Activated CD4-positive, alpha-beta T cell treated with anti-CD3 and anti-CD28 coated beads for 36 hours (primary cell): Measurements from ENCODE around the gene PTTG1. TPM values are rescaled to one million over a fixed set of nuclear protein-coding genes. Genes with fewer than 3 reads are reported as not detected.

Experiments
- ATAC-seq: fragments of 200-7000 bp; cut with Tn5 transposase; one replicate; pipeline ENCODE4 v1.10.0; 2021; ENCODE audit warnings: mild to moderate bottlenecking, moderate library complexity
- CTCF ChIA-PET: fragments of 350-600 bp; sonication (Branson Sonifier 250); formaldehyde crosslinking; loops from one replicate; lab custom pipeline; 2021; ENCODE audit warnings: antibody characterized with exemption; lab: Charles Lee
- POLR2A ChIA-PET: fragments of 350-600 bp; sonication (Branson Sonifier 250); formaldehyde crosslinking; loops from one replicate; lab custom pipeline; 2021; ENCODE audit warnings: antibody characterized with exemption, inconsistent platforms; lab: Charles Lee
- DNase-seq: peaks from one replicate; pipeline ENCODE4 v3.0.0-alpha.2; 2020
- H3K27ac Mint-ChIP-seq: one replicate; pipeline ENCODE4 v1.8.0; 2021; ENCODE audit warnings: mixed read lengths
- H3K27me3 Mint-ChIP-seq: one replicate; pipeline ENCODE4 v1.8.0; 2021; ENCODE audit warnings: mixed read lengths
- H3K36me3 Mint-ChIP-seq: one replicate; pipeline ENCODE4 v1.8.0; 2021; ENCODE audit warnings: low read depth, mixed read lengths
- H3K4me1 Mint-ChIP-seq: one replicate; pipeline ENCODE4 v1.8.0; 2021; ENCODE audit warnings: mixed read lengths
- H3K4me3 Mint-ChIP-seq: one replicate; pipeline ENCODE4 v1.8.0; 2021; ENCODE audit warnings: mild to moderate bottlenecking, moderate library complexity, mixed read lengths
- H3K9me3 Mint-ChIP-seq: one replicate; pipeline ENCODE4 v1.8.0; 2021; ENCODE audit warnings: low read depth, mixed read lengths
- intact Hi-C, 2 experiments: fragments of 100-400 bp; cut with DNase I in 1 of 2; cut with micrococcal nuclease in 1 of 2; formaldehyde crosslinking; loops; one replicate each; pipeline versions ENCODE4 v1.14.2 to v1.15.1; 2022 to 2024; cut with DNase I, micrococcal nuclease
- total RNA-seq, 2 experiments: library from RNA; stranded (reverse); gene quantifications; one replicate each; pipeline ENCODE4 v1.2.3, GENCODE V29; 2021

Gene PTTG1
- total RNA-seq, 2 experiments from 2014 or later: 169 to 212 TPM

GRCh38 chr5:160387445-160387844 is 34.2 kb upstream of the PTTG1 start:
- Mint-ChIP-seq H3K4me3 (no peak overlapping the region), H3K9me3 (peaks cover 13% of the 10 kb centered on the region), H3K27ac (no peak overlapping the region), H3K27me3 (no peaks in the 10 kb centered on the region), H3K36me3 (no peaks in the 10 kb centered on the region), H3K4me1 (no peaks in the 10 kb centered on the region)
- ATAC-seq (no peak), DNase-seq (no peak)
- intact Hi-C loops: no loop called here
- ChIA-PET POLR2A (no interaction called here), CTCF (no interaction called here)

- no peak for DNase-seq
- CTCF ChIA-PET: interaction anchor here (0.9 to 2.4 kb wide), 14 partner anchors 11 to 371 kb away, joined by 3 to 10 read pairs (median 4); no protein-coding TSS in a partner anchor
- Mint-ChIP-seq H3K4me1 (no peaks in the 10 kb centered on the region), H3K36me3 (no peaks in the 10 kb centered on the region), H3K27me3 (no peaks in the 10 kb centered on the region), H3K9me3 (peaks cover 13% of the 10 kb centered on the region), H3K27ac (no peak overlapping the region), H3K4me3 (no peak overlapping the region)
- ATAC-seq: no peak
- POLR2A ChIA-PET: interaction anchor here (0.7 kb wide), 1 partner anchor 366 kb away, joined by 3 read pairs; no protein-coding TSS in a partner anchor
- intact Hi-C loops: loop anchor here (1.0 to 10.0 kb wide), 5 partner anchors 46 to 946 kb away; no protein-coding TSS in a partner anchor
Observed at GRCh38 chr5:160390787-160391696, 30.6 kb upstream of the PTTG1 start.

- ChIA-PET CTCF (interaction anchor here (0.6 kb wide), 1 partner anchor 1255 kb away, joined by 3 read pairs; no protein-coding TSS in a partner anchor), POLR2A (no interaction called here)
- H3K4me3 Mint-ChIP-seq: no peak overlapping the region
- peaks cover 2% of the 10 kb centered on the region for H3K36me3 Mint-ChIP-seq
- H3K4me1 Mint-ChIP-seq: peaks cover 14% of the 10 kb centered on the region
- DNase-seq: no peak
- H3K27ac Mint-ChIP-seq: no peak overlapping the region
- no peak for ATAC-seq
- H3K27me3 Mint-ChIP-seq: no peaks in the 10 kb centered on the region
- H3K9me3 Mint-ChIP-seq: no peaks in the 10 kb centered on the region
- intact Hi-C loops: loop anchor here in 1 of 2 experiments (2.0 to 10.0 kb wide), 2 partner anchors 314 to 950 kb away; no protein-coding TSS in a partner anchor
Observed at GRCh38 chr5:160395111-160395510, 26.5 kb upstream of the PTTG1 start.

- peaks cover 19% of the 10 kb centered on the region for H3K4me1 Mint-ChIP-seq
- no peak overlapping the region for H3K4me3 Mint-ChIP-seq
- no peak overlapping the region for H3K27ac Mint-ChIP-seq
- H3K36me3 Mint-ChIP-seq: peaks cover 7% of the 10 kb centered on the region
- POLR2A ChIA-PET: no interaction called here
- no peaks in the 10 kb centered on the region for H3K9me3 Mint-ChIP-seq
- H3K27me3 Mint-ChIP-seq: no peaks in the 10 kb centered on the region
- CTCF ChIA-PET: interaction anchor here (0.5 to 1.3 kb wide), 4 partner anchors 10 to 61 kb away, joined by 3 to 4 read pairs (median 3); partner anchors contain the start of gene SLU7
- ATAC-seq: no peak
- intact Hi-C loops: loop anchor here in 1 of 2 experiments (10.0 kb wide), 1 partner anchor 953 kb away; no protein-coding TSS in a partner anchor
- no peak for DNase-seq
Observed at GRCh38 chr5:160397492-160397891, 24.2 kb upstream of the PTTG1 start.

GRCh38 chr5:160398806-160399205 is 22.8 kb upstream of the PTTG1 start:
- Mint-ChIP-seq H3K4me3 (peak overlapping the region; percentile 86), H3K4me1 (peaks cover 19% of the 10 kb centered on the region), H3K36me3 (peaks cover 13% of the 10 kb centered on the region), H3K9me3 (no peaks in the 10 kb centered on the region), H3K27me3 (no peaks in the 10 kb centered on the region), H3K27ac (peak overlapping the region; percentile 86)
- no peak for DNase-seq
- ChIA-PET CTCF (no interaction called here), POLR2A (no interaction called here)
- ATAC-seq: no peak
- intact Hi-C loops: loop anchor here in 1 of 2 experiments (10.0 kb wide), 1 partner anchor 954 kb away; no protein-coding TSS in a partner anchor

GRCh38 chr5:160399402-160400353 is 22.0 kb upstream of the PTTG1 start, which contains the start of gene FAM200C:
Gene FAM200C (minus strand): TSS chr5:160400054. CDS start chr5:160395490, 4,564 bp downstream.
- no peaks in the 10 kb centered on the region for H3K9me3 Mint-ChIP-seq
- H3K36me3 Mint-ChIP-seq: peaks cover 18% of the 10 kb centered on the region
- peak within 1 kb of the TSS; percentile 86 for H3K4me3 Mint-ChIP-seq
- peak within 1 kb of the TSS; percentile 86 for H3K27ac Mint-ChIP-seq
- POLR2A ChIA-PET: no interaction called here
- DNase-seq: peak; percentile 83
- H3K4me1 Mint-ChIP-seq: peaks cover 19% of the 10 kb centered on the region
- CTCF ChIA-PET: interaction anchor here (0.7 to 0.8 kb wide), 2 partner anchors 14 to 43 kb away, joined by 3 to 4 read pairs; no protein-coding TSS in a partner anchor
- peak; percentile 87 for ATAC-seq
- intact Hi-C loops: loop anchor here (1.0 to 10.0 kb wide), 4 partner anchors 19 to 955 kb away; partner anchors contain the start of genes SLU7 (in 2 of the 2) and PWWP2A (in 1 of the 2)
- no peaks in the 10 kb centered on the region for H3K27me3 Mint-ChIP-seq

GRCh38 chr5:160418561-160419457 is 2.8 kb upstream of the PTTG1 start, which contains the start of gene SLU7:
Gene SLU7 (minus strand): TSS chr5:160419081. CDS start chr5:160415294, 3,787 bp downstream.
- intact Hi-C loops: loop anchor here (1.0 to 5.0 kb wide), 7 partner anchors 18 to 1212 kb away; partner anchors contain the start of genes FAM200C (in 2 of the 2), PWWP2A (in 2 of the 2), RNF145 (in 1 of the 2) and TTC1 (in 1 of the 2)
- H3K27me3 Mint-ChIP-seq: no peaks in the 10 kb centered on the region
- DNase-seq (peak; percentile 96), ATAC-seq (peak; percentile 80)
- peak within 1 kb of the TSS; percentile 96 for H3K4me3 Mint-ChIP-seq
- H3K36me3 Mint-ChIP-seq: peaks cover 17% of the 10 kb centered on the region
- ChIA-PET CTCF (interaction anchor here (0.6 to 9.3 kb wide), 6 partner anchors 12 to 94 kb away, joined by 3 to 107 read pairs (median 4); no protein-coding TSS in a partner anchor), POLR2A (interaction anchor here (0.5 to 1.5 kb wide), 8 partner anchors 18 to 410 kb away, joined by 3 to 8 read pairs (median 4); partner anchors contain the start of gene TTC1)
- no peaks in the 10 kb centered on the region for H3K9me3 Mint-ChIP-seq
- peaks cover 57% of the 10 kb centered on the region for H3K4me1 Mint-ChIP-seq
- H3K27ac Mint-ChIP-seq: peak within 1 kb of the TSS; percentile 99

GRCh38 chr5:160419458-160420330 is 2.0 kb upstream of the PTTG1 start:
- Mint-ChIP-seq H3K27me3 (no peaks in the 10 kb centered on the region), H3K4me3 (peak overlapping the region; percentile 96), H3K36me3 (peaks cover 24% of the 10 kb centered on the region), H3K27ac (peak overlapping the region; percentile 99), H3K4me1 (peaks cover 66% of the 10 kb centered on the region), H3K9me3 (no peaks in the 10 kb centered on the region)
- POLR2A ChIA-PET: interaction anchor here (0.5 to 1.5 kb wide), 5 partner anchors 19 to 389 kb away, joined by 3 to 6 read pairs (median 5); no protein-coding TSS in a partner anchor
- CTCF ChIA-PET: interaction anchor here (0.6 to 9.3 kb wide), 5 partner anchors 12 to 93 kb away, joined by 3 to 107 read pairs (median 5); no protein-coding TSS in a partner anchor
- ATAC-seq: peak; percentile 31
- no peak for DNase-seq
- intact Hi-C loops: loop anchor here (1.0 to 5.0 kb wide), 8 partner anchors 19 to 1212 kb away; partner anchors contain the start of genes FAM200C (in 2 of the 2), PWWP2A (in 2 of the 2), RNF145 (in 1 of the 2) and TTC1 (in 1 of the 2)

- Mint-ChIP-seq H3K9me3 (no peaks in the 10 kb centered on the region), H3K4me1 (peaks cover 72% of the 10 kb centered on the region), H3K36me3 (peaks cover 30% of the 10 kb centered on the region), H3K4me3 (peak overlapping the region; percentile 96), H3K27ac (peak overlapping the region; percentile 99), H3K27me3 (no peaks in the 10 kb centered on the region)
- ChIA-PET POLR2A (no interaction called here), CTCF (interaction anchor here (9.3 kb wide), 1 partner anchor 20 kb away, joined by 107 read pairs; no protein-coding TSS in a partner anchor)
- ATAC-seq: no peak
- no peak for DNase-seq
- intact Hi-C loops: loop anchor here in 1 of 2 experiments (5.0 kb wide), 1 partner anchor 1158 kb away; the partner anchor contains the start of gene UBLCP1
Observed at GRCh38 chr5:160420331-160420610, 1.4 kb upstream of the PTTG1 start.
